K562 (cell line): ENCODE measurements around the gene ACSM6. TPM values are rescaled to one million over a fixed set of nuclear protein-coding genes. Genes with fewer than 3 reads are reported as not detected.

Experiments
- FOS ChIP-seq: IDR thresholded peaks from 3 replicates; pipeline ENCODE4 v1.6.1; 2011; ENCODE audit not compliant: insufficient read length; ENCODE audit errors: extremely low read depth
- FOSL1 ChIP-seq: fragments of 200-800 bp; sonication (Bioruptor generic); conservative IDR thresholded peaks from 2 replicates; pipeline ENCODE4 v1.6.1; 2016; ENCODE audit warnings: missing genetic modification characterization, missing compliant biosample characterization
- GTF2F1 ChIP-seq: IDR thresholded peaks from 2 replicates; pipeline ENCODE4 v1.6.1; 2011; ENCODE audit warnings: low read depth, low read length, improper control_type of control experiment
- LEF1 ChIP-seq: fragments of 450-650 bp; IDR thresholded peaks from 2 replicates; pipeline ENCODE4 v1.6.1; 2016; ENCODE audit warnings: mild to moderate bottlenecking
- RNF2 ChIP-seq: sonication (generic); IDR thresholded peaks from 2 replicates; pipeline ENCODE4 v1.6.1; 2016
- polyA plus RNA-seq, 8 experiments: library from polyadenylated mRNA; depleted of rRNA in 4 of 8; stranded (reverse) in 5 of 8; unstranded in 3 of 8; fragments of >200 nt; fragmentation: Nextera tagmentation in 2 of 8; fragmentation: Illumina TruSeq in 1 of 8; extraction: Ambion mirVana in 2 of 8; extraction: Trizol in 1 of 8; gene quantifications; 2 replicates each; pipeline versions ENCODE4 v1.2.1 to v1.2.3, GENCODE V29; 2011 to 2014; ENCODE audit warnings: inconsistent platforms in 1 of 8, missing spikeins in 1 of 8
- total RNA-seq, 7 experiments: library from RNA; depleted of rRNA in 6 of 7; stranded (reverse); fragments of >200 nt in 6 of 7; fragmentation: Illumina TruSeq in 2 of 7; extraction: Trizol in 2 of 7; gene quantifications; 2 replicates each; pipeline versions ENCODE4 v1.2.1 to v1.2.3, GENCODE V29; 2011 to 2021; ENCODE audit warnings: low replicate concordance in 1 of 7
- TF ChIP-seq, protein P1 (sequence below): fragments of 450-650 bp; IDR thresholded peaks from 2 replicates; pipeline ENCODE4 v1.6.1; 2016; ENCODE audit warnings: mild to moderate bottlenecking, moderate library complexity
- TF ChIP-seq, protein P2 (sequence below): fragments of 250-450 bp; sonication (Bioruptor Pico); IDR thresholded peaks from 2 replicates; pipeline ENCODE4 v1.5.0; 2022; ENCODE audit warnings: mild to moderate bottlenecking
- TF ChIP-seq, protein P3 (sequence below): fragments of 450-650 bp; IDR thresholded peaks from 2 replicates; pipeline ENCODE4 v1.6.1; 2017; ENCODE audit warnings: mild to moderate bottlenecking, moderate library complexity
- TF ChIP-seq, protein P4 (sequence below), 2 experiments: fragments of 450-650 bp; IDR thresholded peaks; 2 replicates each; pipeline ENCODE4 v1.6.1; 2018; ENCODE audit warnings: mild to moderate bottlenecking in 2 of 2, low read depth in 1 of 2; ENCODE audit not compliant: partially characterized antibody in 2 of 2

The ACSM6 gene
- total and polyA plus RNA-seq, 9 of the 15 experiments (the other 6 are each of a cell fraction or from before 2014, with no cell fraction given), result not detected

DNA sequence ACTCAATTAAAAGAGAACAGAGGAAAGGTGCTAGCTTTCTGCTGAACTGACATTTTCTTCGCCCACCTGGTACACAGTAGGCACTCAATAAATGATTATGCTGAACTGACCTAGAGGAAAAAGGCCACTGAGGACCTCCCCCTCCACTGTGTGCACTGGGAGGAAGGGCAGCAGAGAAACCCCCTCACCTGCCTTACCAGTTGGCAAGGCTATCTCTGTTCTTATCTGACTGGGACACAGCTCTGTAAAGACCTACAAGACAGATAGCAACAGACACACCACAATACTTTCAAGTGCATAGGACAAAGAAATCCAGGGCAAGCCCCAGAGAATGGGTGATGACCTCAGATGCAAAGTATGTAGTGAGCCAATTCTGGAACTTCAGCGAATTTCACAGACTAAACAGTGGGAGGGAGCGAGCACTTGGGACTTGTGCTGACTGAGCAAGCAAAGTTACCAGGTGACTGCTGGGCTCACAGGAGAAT, 66.4 kb downstream of the ACSM6 start (continued):
- TF ChIP-seq, protein P1, sequence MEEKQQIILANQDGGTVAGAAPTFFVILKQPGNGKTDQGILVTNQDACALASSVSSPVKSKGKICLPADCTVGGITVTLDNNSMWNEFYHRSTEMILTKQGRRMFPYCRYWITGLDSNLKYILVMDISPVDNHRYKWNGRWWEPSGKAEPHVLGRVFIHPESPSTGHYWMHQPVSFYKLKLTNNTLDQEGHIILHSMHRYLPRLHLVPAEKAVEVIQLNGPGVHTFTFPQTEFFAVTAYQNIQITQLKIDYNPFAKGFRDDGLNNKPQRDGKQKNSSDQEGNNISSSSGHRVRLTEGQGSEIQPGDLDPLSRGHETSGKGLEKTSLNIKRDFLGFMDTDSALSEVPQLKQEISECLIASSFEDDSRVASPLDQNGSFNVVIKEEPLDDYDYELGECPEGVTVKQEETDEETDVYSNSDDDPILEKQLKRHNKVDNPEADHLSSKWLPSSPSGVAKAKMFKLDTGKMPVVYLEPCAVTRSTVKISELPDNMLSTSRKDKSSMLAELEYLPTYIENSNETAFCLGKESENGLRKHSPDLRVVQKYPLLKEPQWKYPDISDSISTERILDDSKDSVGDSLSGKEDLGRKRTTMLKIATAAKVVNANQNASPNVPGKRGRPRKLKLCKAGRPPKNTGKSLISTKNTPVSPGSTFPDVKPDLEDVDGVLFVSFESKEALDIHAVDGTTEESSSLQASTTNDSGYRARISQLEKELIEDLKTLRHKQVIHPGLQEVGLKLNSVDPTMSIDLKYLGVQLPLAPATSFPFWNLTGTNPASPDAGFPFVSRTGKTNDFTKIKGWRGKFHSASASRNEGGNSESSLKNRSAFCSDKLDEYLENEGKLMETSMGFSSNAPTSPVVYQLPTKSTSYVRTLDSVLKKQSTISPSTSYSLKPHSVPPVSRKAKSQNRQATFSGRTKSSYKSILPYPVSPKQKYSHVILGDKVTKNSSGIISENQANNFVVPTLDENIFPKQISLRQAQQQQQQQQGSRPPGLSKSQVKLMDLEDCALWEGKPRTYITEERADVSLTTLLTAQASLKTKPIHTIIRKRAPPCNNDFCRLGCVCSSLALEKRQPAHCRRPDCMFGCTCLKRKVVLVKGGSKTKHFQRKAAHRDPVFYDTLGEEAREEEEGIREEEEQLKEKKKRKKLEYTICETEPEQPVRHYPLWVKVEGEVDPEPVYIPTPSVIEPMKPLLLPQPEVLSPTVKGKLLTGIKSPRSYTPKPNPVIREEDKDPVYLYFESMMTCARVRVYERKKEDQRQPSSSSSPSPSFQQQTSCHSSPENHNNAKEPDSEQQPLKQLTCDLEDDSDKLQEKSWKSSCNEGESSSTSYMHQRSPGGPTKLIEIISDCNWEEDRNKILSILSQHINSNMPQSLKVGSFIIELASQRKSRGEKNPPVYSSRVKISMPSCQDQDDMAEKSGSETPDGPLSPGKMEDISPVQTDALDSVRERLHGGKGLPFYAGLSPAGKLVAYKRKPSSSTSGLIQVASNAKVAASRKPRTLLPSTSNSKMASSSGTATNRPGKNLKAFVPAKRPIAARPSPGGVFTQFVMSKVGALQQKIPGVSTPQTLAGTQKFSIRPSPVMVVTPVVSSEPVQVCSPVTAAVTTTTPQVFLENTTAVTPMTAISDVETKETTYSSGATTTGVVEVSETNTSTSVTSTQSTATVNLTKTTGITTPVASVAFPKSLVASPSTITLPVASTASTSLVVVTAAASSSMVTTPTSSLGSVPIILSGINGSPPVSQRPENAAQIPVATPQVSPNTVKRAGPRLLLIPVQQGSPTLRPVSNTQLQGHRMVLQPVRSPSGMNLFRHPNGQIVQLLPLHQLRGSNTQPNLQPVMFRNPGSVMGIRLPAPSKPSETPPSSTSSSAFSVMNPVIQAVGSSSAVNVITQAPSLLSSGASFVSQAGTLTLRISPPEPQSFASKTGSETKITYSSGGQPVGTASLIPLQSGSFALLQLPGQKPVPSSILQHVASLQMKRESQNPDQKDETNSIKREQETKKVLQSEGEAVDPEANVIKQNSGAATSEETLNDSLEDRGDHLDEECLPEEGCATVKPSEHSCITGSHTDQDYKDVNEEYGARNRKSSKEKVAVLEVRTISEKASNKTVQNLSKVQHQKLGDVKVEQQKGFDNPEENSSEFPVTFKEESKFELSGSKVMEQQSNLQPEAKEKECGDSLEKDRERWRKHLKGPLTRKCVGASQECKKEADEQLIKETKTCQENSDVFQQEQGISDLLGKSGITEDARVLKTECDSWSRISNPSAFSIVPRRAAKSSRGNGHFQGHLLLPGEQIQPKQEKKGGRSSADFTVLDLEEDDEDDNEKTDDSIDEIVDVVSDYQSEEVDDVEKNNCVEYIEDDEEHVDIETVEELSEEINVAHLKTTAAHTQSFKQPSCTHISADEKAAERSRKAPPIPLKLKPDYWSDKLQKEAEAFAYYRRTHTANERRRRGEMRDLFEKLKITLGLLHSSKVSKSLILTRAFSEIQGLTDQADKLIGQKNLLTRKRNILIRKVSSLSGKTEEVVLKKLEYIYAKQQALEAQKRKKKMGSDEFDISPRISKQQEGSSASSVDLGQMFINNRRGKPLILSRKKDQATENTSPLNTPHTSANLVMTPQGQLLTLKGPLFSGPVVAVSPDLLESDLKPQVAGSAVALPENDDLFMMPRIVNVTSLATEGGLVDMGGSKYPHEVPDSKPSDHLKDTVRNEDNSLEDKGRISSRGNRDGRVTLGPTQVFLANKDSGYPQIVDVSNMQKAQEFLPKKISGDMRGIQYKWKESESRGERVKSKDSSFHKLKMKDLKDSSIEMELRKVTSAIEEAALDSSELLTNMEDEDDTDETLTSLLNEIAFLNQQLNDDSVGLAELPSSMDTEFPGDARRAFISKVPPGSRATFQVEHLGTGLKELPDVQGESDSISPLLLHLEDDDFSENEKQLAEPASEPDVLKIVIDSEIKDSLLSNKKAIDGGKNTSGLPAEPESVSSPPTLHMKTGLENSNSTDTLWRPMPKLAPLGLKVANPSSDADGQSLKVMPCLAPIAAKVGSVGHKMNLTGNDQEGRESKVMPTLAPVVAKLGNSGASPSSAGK, result no peak
- TF ChIP-seq FOSL1 (tag), result peak; percentile 78
- TF ChIP-seq RNF2, result no peak
- TF ChIP-seq, protein P2, sequence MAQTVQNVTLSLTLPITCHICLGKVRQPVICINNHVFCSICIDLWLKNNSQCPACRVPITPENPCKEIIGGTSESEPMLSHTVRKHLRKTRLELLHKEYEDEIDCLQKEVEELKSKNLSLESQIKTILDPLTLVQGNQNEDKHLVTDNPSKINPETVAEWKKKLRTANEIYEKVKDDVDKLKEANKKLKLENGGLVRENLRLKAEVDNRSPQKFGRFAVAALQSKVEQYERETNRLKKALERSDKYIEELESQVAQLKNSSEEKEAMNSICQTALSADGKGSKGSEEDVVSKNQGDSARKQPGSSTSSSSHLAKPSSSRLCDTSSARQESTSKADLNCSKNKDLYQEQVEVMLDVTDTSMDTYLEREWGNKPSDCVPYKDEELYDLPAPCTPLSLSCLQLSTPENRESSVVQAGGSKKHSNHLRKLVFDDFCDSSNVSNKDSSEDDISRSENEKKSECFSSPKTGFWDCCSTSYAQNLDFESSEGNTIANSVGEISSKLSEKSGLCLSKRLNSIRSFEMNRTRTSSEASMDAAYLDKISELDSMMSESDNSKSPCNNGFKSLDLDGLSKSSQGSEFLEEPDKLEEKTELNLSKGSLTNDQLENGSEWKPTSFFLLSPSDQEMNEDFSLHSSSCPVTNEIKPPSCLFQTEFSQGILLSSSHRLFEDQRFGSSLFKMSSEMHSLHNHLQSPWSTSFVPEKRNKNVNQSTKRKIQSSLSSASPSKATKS (CRISPR knock-in tag), result no peak
- no peak for TF ChIP-seq LEF1
- TF ChIP-seq, protein P3, sequence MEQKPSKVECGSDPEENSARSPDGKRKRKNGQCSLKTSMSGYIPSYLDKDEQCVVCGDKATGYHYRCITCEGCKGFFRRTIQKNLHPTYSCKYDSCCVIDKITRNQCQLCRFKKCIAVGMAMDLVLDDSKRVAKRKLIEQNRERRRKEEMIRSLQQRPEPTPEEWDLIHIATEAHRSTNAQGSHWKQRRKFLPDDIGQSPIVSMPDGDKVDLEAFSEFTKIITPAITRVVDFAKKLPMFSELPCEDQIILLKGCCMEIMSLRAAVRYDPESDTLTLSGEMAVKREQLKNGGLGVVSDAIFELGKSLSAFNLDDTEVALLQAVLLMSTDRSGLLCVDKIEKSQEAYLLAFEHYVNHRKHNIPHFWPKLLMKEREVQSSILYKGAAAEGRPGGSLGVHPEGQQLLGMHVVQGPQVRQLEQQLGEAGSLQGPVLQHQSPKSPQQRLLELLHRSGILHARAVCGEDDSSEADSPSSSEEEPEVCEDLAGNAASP, result no peak
- TF ChIP-seq GTF2F1, result no peak
- TF ChIP-seq, protein P4, sequence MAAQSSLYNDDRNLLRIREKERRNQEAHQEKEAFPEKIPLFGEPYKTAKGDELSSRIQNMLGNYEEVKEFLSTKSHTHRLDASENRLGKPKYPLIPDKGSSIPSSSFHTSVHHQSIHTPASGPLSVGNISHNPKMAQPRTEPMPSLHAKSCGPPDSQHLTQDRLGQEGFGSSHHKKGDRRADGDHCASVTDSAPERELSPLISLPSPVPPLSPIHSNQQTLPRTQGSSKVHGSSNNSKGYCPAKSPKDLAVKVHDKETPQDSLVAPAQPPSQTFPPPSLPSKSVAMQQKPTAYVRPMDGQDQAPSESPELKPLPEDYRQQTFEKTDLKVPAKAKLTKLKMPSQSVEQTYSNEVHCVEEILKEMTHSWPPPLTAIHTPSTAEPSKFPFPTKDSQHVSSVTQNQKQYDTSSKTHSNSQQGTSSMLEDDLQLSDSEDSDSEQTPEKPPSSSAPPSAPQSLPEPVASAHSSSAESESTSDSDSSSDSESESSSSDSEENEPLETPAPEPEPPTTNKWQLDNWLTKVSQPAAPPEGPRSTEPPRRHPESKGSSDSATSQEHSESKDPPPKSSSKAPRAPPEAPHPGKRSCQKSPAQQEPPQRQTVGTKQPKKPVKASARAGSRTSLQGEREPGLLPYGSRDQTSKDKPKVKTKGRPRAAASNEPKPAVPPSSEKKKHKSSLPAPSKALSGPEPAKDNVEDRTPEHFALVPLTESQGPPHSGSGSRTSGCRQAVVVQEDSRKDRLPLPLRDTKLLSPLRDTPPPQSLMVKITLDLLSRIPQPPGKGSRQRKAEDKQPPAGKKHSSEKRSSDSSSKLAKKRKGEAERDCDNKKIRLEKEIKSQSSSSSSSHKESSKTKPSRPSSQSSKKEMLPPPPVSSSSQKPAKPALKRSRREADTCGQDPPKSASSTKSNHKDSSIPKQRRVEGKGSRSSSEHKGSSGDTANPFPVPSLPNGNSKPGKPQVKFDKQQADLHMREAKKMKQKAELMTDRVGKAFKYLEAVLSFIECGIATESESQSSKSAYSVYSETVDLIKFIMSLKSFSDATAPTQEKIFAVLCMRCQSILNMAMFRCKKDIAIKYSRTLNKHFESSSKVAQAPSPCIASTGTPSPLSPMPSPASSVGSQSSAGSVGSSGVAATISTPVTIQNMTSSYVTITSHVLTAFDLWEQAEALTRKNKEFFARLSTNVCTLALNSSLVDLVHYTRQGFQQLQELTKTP (IDR thresholded peaks at IDR 0.05; ENCODE audit: low read depth in 1 of 2, partially characterized antibody in 2 of 2), result no peak
- no peak for TF ChIP-seq FOS
